Muscle layer of duodenum (tissue), 2 donors: ENCODE results near the gene HAP1.

Experiments
- H3K27ac ChIP-seq: one replicate; pipeline ENCODE4 v1.7.0; 2013; ENCODE audit warnings: mild to moderate bottlenecking, low read length
- H3K27me3 ChIP-seq: one replicate; pipeline ENCODE4 v1.7.0; 2013; ENCODE audit warnings: low read depth, mild to moderate bottlenecking, control low read depth, low read length
- H3K36me3 ChIP-seq, 2 donors: one replicate each; pipeline ENCODE4 v1.7.0; 2013; ENCODE audit warnings: low read length in 2 of 2, control low read depth in 1 of 2, mild to moderate bottlenecking in 1 of 2; ENCODE audit not compliant: insufficient read depth in 2 of 2, control insufficient read depth in 1 of 2
- H3K4me1 ChIP-seq, 2 donors: one replicate each; pipeline ENCODE4 v1.7.0; 2013; ENCODE audit warnings: low read length in 2 of 2, mild to moderate bottlenecking in 2 of 2, control low read depth in 1 of 2, moderate library complexity in 1 of 2; ENCODE audit not compliant: insufficient read depth in 2 of 2, control insufficient read depth in 1 of 2
- H3K4me3 ChIP-seq, 2 donors: one replicate each; pipeline ENCODE4 v1.7.0; 2013; ENCODE audit warnings: low read length in 2 of 2, low read depth in 1 of 2, mild to moderate bottlenecking in 1 of 2
- H3K9me3 ChIP-seq, 2 donors: one replicate each; pipeline ENCODE4 v1.7.0; 2013; ENCODE audit warnings: low read length in 2 of 2, control low read depth in 1 of 2, mild to moderate bottlenecking in 1 of 2; ENCODE audit not compliant: control insufficient read depth in 1 of 2
- donor health status: healthy.

Gene HAP1

GRCh38 chr17:41773190-41773588 is 38.7 kb upstream of the HAP1 start:
- Histone ChIP-seq H3K27me3 (no peaks in the 10 kb centered on the region), H3K4me1 (peaks cover 12 to 44% of the 10 kb centered on the region in 2 donors), H3K27ac (peak overlapping the region; percentile 85), H3K9me3 (no peaks in the 10 kb centered on the region), H3K4me3 (no peak overlapping the region), H3K36me3 (peaks cover 19 to 25% of the 10 kb centered on the region in 2 donors)

GRCh38 chr17:41772586-41773189 is 38.2 kb upstream of the HAP1 start:
- Histone ChIP-seq H3K4me1 (peaks cover 12 to 41% of the 10 kb centered on the region in 2 donors), H3K36me3 (peaks cover 20 to 29% of the 10 kb centered on the region in 2 donors), H3K27ac (peak overlapping the region; percentile 85), H3K4me3 (no peak overlapping the region), H3K27me3 (no peaks in the 10 kb centered on the region), H3K9me3 (no peaks in the 10 kb centered on the region)

GRCh38 chr17:41772218-41772585 is 37.8 kb upstream of the HAP1 start:
- no peak overlapping the region for H3K4me3 ChIP-seq
- H3K36me3 ChIP-seq: peaks cover 23 to 33% of the 10 kb centered on the region in 2 donors
- peak overlapping the region; percentile 85 for H3K27ac ChIP-seq
- H3K4me1 ChIP-seq: peaks cover 12 to 36% of the 10 kb centered on the region in 2 donors
- H3K9me3 ChIP-seq: no peaks in the 10 kb centered on the region
- no peaks in the 10 kb centered on the region for H3K27me3 ChIP-seq

- Histone ChIP-seq H3K27ac (peak overlapping the region; percentile 85), H3K9me3 (no peaks in the 10 kb centered on the region), H3K36me3 (peaks cover 23 to 38% of the 10 kb centered on the region in 2 donors), H3K4me1 (peaks cover 12 to 31% of the 10 kb centered on the region in 2 donors), H3K27me3 (no peaks in the 10 kb centered on the region), H3K4me3 (no peak overlapping the region)
Measured at GRCh38 chr17:41771389-41772206, 37.2 kb upstream of the HAP1 start.

GRCh38 chr17:41769985-41770384 is 35.5 kb upstream of the HAP1 start:
- Histone ChIP-seq H3K9me3 (no peaks in the 10 kb centered on the region), H3K4me3 (no peak overlapping the region), H3K4me1 (peaks cover 12 to 16% of the 10 kb centered on the region in 2 donors), H3K27me3 (no peaks in the 10 kb centered on the region), H3K36me3 (peaks cover 29 to 50% of the 10 kb centered on the region in 2 donors), H3K27ac (no peak overlapping the region)

- no peak overlapping the region for H3K4me3 ChIP-seq
- no peaks in the 10 kb centered on the region for H3K9me3 ChIP-seq
- no peak overlapping the region for H3K27ac ChIP-seq
- peaks cover 35 to 56% of the 10 kb centered on the region in 2 donors for H3K36me3 ChIP-seq
- H3K4me1 ChIP-seq: peaks cover 12 to 16% of the 10 kb centered on the region in 2 donors
- H3K27me3 ChIP-seq: no peaks in the 10 kb centered on the region
Measured at GRCh38 chr17:41769346-41769862, 35.0 kb upstream of the HAP1 start.

- Histone ChIP-seq H3K4me3 (no peak overlapping the region), H3K4me1 (peaks cover 10 to 16% of the 10 kb centered on the region in 2 donors), H3K27ac (no peak overlapping the region), H3K27me3 (no peaks in the 10 kb centered on the region), H3K9me3 (no peaks in the 10 kb centered on the region), H3K36me3 (peaks cover 38 to 59% of the 10 kb centered on the region in 2 donors)
Measured at GRCh38 chr17:41768682-41769288, 34.3 kb upstream of the HAP1 start.

- H3K4me3 ChIP-seq: no peak overlapping the region
- peaks cover 2 to 5% of the 10 kb centered on the region in 2 donors for H3K4me1 ChIP-seq
- H3K27me3 ChIP-seq: no peaks in the 10 kb centered on the region
- H3K36me3 ChIP-seq: peaks cover 49 to 72% of the 10 kb centered on the region in 2 donors
- H3K9me3 ChIP-seq: no peaks in the 10 kb centered on the region
- no peak overlapping the region for H3K27ac ChIP-seq
Measured at GRCh38 chr17:41767324-41768042, 33.0 kb upstream of the HAP1 start.

- peaks cover 46 to 78% of the 10 kb centered on the region in 2 donors for H3K36me3 ChIP-seq
Measured at GRCh38 chr17:41766135-41766534, 31.7 kb upstream of the HAP1 start.

GRCh38 chr17:41763327-41763726 is 28.9 kb upstream of the HAP1 start:
- no peaks in the 10 kb centered on the region for H3K27me3 ChIP-seq
- H3K9me3 ChIP-seq: no peaks in the 10 kb centered on the region
- H3K4me3 ChIP-seq: no peak overlapping the region
- no peak overlapping the region for H3K27ac ChIP-seq
- H3K4me1 ChIP-seq: no peaks in the 10 kb centered on the region
- peaks cover 41 to 74% of the 10 kb centered on the region in 2 donors for H3K36me3 ChIP-seq

More at GRCh38 chr17:41766135-41766534, 31.7 kb upstream of the HAP1 start:
- no peaks in the 10 kb centered on the region for H3K27me3 ChIP-seq
- no peak overlapping the region for H3K27ac ChIP-seq
- no peaks in the 10 kb centered on the region for H3K4me1 ChIP-seq
- no peaks in the 10 kb centered on the region for H3K9me3 ChIP-seq
- no peak overlapping the region for H3K4me3 ChIP-seq

- H3K9me3 ChIP-seq: no peaks in the 10 kb centered on the region
- H3K4me1 ChIP-seq: no peaks in the 10 kb centered on the region
- H3K27me3 ChIP-seq: no peaks in the 10 kb centered on the region
- H3K36me3 ChIP-seq: peaks cover 46 to 77% of the 10 kb centered on the region in 2 donors
- H3K27ac ChIP-seq: no peak overlapping the region
- no peak overlapping the region for H3K4me3 ChIP-seq
Measured at GRCh38 chr17:41762841-41763240, 28.4 kb upstream of the HAP1 start.
